Esophagus squamous epithelium (tissue), 4 donors: ENCODE results near the gene OR10H5.

Source experiments
- CTCF ChIP-seq, 6 experiments: fragments of 450-650 bp in 4 of 6; fragments of 200-600 bp in 2 of 6; sonication (generic) in 2 of 6; IDR thresholded peaks; one replicate each; pipeline ENCODE4 v1.5.1; 2016 to 2019; ENCODE audit warnings: antibody characterized with exemption in 6 of 6, mild to moderate bottlenecking in 4 of 6, moderate library complexity in 4 of 6
- POLR2A ChIP-seq, 4 donors: fragments of 450-650 bp; IDR thresholded peaks; one replicate each; pipeline ENCODE4 v1.6.1; 2017; ENCODE audit warnings: antibody characterized with exemption in 4 of 4, mild to moderate bottlenecking in 4 of 4, moderate library complexity in 3 of 4

GRCh38 chr19:15829786-15830185 lies 42.3 kb downstream of the OR10H5 start:
- TF ChIP-seq CTCF (IDR thresholded peaks at IDR 0.05) (no peak), POLR2A (IDR thresholded peaks at IDR 0.05) (no peak)
